IPS-NIHi7 (cell line): Measurements from ENCODE around the gene ORAI2.
"Not testable (repeated sequence)": the region's sequence is repeated elsewhere in the genome, so short reads cannot be mapped to it uniquely, and the experiment has no call there.

Experiments used
- DNase-seq: peaks from one replicate; pipeline ENCODE4 v3.0.0; 2012; ENCODE audit warnings: mixed read lengths; ENCODE audit errors: extremely low spot score

ORAI2 gene

GRCh38 chr7:102446387-102447156 lies 13.2 kb downstream of the ORAI2 start:
- no peak for DNase-seq

GRCh38 chr7:102447311-102447710 lies 13.9 kb downstream of the ORAI2 start:
- DNase-seq: no peak

- DNase-seq: no peak
These were observed 15.8 kb downstream of the ORAI2 start for GRCh38 chr7:102449136-102449535.

GRCh38 chr7:102450242-102450641 lies 16.9 kb downstream of the ORAI2 start:
- no peak for DNase-seq

GRCh38 chr7:102451371-102452054 lies 18.1 kb downstream of the ORAI2 start:
- peak; percentile 64 for DNase-seq

GRCh38 chr7:102452451-102452850 lies 19.1 kb downstream of the ORAI2 start:
- DNase-seq: no peak

GRCh38 chr7:102453319-102453718 lies 19.9 kb downstream of the ORAI2 start:
- no peak for DNase-seq

- DNase-seq: no peak
These were observed 21.1 kb downstream of the ORAI2 start for GRCh38 chr7:102454468-102454867.

GRCh38 chr7:102454932-102455331 lies 21.6 kb downstream of the ORAI2 start:
- not testable (repeated sequence) for DNase-seq

- DNase-seq: no peak
These were observed 22.2 kb downstream of the ORAI2 start for GRCh38 chr7:102455596-102455995.

GRCh38 chr7:102456327-102456726 lies 23.0 kb downstream of the ORAI2 start:
- DNase-seq: no peak

- DNase-seq: no peak
These were observed 24.1 kb downstream of the ORAI2 start for GRCh38 chr7:102457352-102457924.

- DNase-seq: no peak
These were observed 26.0 kb downstream of the ORAI2 start for GRCh38 chr7:102459221-102459844.

GRCh38 chr7:102460467-102460866 lies 27.1 kb downstream of the ORAI2 start:
- DNase-seq: no peak

GRCh38 chr7:102463841-102464576 lies 30.6 kb downstream of the ORAI2 start:
- peak; percentile 46 for DNase-seq

GRCh38 chr7:102464577-102465280 lies 31.4 kb downstream of the ORAI2 start, which contains the start of the genes ALKBH4 and LRWD1:
Gene ALKBH4 (minus strand): TSS chr7:102464863. CDS start chr7:102464836, 27 bp downstream.
Gene LRWD1 (plus strand): TSS chr7:102464984. CDS start chr7:102465081, 97 bp downstream.
- peak; percentile 100 for DNase-seq

GRCh38 chr7:102466097-102466496 lies 32.7 kb downstream of the ORAI2 start:
- no peak for DNase-seq

GRCh38 chr7:102467581-102468477 lies 34.5 kb downstream of the ORAI2 start:
- DNase-seq: no peak

- no peak for DNase-seq
These were observed 35.3 kb downstream of the ORAI2 start for GRCh38 chr7:102468478-102469350.
